OCI-M2 (cell line): ENCODE results near the gene IGFL2.
"Not testable (repeated sequence)": the region's sequence is repeated elsewhere in the genome, so short reads cannot be mapped to it uniquely, and the experiment has no call there.

Experiments
- DNase-seq: peaks from one replicate; lab custom pipeline; 2025; ENCODE audit not compliant: unreplicated experiment; lab: John Stamatoyannopoulos, UW

Gene IGFL2

DNA sequence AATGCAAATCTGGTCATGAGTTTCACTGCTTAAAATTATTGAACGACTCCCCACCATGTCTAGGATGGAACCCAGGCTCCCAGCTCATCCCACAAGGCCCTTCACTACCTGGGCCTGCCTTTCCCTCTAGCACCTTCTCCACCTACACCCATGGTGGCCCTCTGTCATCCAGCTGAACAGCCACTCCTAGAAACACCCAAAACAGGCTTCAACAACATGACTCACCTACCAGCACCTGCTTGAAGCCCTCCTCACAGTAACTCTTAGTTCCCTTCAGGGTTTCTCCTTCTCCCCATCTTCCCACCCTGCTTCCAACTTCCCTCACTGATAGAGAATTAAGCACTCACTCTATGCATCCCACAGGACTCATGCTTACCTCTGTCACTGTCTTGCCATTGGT lies 6.6 kb upstream of the IGFL2 start:
- no peak for DNase-seq

- DNase-seq = no peak
These were observed 5.7 kb upstream of the IGFL2 start for GRCh38 chr19:46142294-46142693.

- DNase-seq = no peak
These were observed 3.3 kb upstream of the IGFL2 start for GRCh38 chr19:46144756-46145155.

DNA sequence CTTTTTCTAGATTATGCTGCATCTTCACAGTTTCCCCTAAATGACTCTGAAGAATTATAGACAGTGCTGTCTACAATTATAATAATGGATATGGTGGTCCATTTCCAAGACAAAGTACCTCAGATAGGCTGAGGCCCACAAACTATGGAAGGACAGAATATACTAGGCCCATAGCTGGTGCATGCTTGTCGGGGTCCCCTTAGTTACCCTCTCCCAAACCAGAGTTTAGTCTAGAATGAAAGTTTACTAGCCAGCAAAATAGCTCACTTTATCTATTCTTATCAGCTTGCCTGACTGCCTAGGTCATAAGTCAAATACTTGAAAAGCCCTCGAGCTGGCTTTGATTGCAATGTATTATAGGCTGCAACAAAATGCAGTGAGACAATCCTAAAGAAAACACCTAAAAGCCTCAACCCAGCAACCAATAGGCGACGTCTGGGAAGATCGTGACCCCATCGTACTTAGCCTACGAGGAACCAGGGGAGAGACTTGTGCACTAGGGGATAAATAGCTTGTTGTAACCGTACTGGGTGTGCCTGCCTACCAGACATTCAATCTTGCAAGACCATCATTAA lies 785 bp upstream of the IGFL2 start:
- no peak for DNase-seq

- DNase-seq = no peak
These were observed 2.6 kb downstream of the IGFL2 start for GRCh38 chr19:46150606-46151005.

GRCh38 chr19:46155237-46155636 lies 7.2 kb downstream of the IGFL2 start:
- no peak for DNase-seq

- DNase-seq = no peak
These were observed 11.6 kb downstream of the IGFL2 start for GRCh38 chr19:46159418-46160232.

DNA sequence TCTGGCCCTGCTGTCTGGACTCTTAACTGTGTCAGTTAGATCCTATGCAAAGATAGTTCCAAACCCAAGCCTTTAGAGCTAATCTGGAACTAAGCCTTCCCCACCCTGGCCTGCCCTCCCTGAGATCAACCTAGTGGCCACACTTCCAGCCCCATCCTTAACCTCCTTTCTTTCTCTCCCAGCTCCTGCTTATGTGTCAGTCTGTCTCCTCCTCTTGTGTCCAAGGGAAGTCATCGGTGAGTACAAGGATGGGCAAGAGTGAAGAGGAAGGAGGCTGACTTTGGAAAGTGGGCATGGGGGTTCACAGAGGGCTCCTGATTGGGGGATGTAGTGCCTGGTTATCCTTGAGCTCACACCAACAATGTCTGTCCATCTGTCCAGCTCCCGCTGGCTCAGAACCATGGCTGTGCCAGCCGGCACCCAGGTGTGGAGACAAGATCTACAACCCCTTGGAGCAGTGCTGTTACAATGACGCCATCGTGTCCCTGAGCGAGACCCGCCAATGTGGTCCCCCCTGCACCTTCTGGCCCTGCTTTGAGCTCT lies 12.3 kb downstream of the IGFL2 start:
- no peak for DNase-seq

DNA sequence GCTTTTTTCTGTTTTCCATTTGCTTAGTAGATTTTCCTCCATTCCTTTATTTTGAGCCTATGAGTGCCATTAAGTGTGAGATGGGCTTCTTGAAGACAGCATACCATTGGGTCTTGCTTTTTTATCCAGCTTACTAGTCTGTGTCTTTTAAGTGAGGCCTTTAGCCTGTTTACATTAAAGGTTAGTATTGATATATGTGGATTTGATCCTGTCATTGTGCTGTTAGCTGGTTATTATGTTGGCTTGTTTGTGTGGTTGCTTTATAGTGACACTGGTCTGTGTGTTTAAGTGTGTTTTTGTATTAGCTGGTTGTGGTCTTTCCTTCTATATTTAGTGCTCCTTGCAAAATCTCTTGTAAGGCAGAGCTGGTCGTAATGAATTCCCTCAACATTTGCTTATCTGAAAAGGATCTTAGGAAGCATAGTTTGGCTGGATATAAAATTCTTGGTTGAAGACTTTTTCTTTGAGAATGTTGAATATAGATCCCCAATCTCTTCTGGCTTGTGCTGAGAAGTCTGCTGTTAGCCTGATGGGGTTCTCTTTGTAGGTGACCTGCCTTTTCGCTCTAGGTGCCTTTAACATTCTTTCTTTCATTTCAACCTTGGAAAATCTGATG lies 13.7 kb downstream of the IGFL2 start:
- not testable (repeated sequence) for DNase-seq

GRCh38 chr19:46162731-46163130 lies 14.7 kb downstream of the IGFL2 start:
- DNase-seq = no peak

GRCh38 chr19:46173886-46174480 lies 25.9 kb downstream of the IGFL2 start:
- no peak for DNase-seq

DNA sequence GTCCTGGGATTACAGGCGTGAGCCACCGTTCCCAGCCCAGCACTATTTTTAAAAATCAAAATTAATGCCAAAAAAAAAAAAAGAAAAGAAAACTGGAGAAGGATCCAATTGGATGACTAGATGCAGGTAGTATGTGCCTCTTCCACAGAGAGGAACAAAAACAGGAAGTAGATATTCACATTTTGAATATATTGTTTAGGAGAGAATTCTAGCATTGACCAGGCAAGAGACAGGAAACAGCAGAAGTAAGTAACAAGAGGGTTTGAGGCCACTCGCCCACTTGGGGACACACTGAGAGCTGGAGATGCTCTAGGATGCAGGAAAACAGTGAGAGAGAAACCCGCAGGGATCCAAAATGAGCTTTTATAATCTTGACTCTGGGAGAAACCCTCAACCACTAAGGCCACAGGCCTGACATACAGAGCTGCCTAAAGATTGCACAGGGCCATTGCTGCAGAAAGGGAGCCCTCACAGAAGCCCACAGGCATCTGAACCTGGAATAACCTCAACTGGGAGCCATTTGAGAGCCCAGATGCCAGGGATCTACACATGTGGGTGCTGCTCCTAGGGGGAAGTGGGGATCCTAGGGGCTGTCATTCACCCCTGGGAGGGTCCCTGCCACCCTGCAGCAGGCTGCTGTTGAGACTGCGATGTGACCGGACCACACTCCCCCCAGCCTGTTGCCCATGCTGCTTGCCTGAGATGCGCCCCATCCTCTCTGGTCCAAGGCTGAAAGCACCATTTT lies 28.2 kb downstream of the IGFL2 start:
- no peak for DNase-seq

DNA sequence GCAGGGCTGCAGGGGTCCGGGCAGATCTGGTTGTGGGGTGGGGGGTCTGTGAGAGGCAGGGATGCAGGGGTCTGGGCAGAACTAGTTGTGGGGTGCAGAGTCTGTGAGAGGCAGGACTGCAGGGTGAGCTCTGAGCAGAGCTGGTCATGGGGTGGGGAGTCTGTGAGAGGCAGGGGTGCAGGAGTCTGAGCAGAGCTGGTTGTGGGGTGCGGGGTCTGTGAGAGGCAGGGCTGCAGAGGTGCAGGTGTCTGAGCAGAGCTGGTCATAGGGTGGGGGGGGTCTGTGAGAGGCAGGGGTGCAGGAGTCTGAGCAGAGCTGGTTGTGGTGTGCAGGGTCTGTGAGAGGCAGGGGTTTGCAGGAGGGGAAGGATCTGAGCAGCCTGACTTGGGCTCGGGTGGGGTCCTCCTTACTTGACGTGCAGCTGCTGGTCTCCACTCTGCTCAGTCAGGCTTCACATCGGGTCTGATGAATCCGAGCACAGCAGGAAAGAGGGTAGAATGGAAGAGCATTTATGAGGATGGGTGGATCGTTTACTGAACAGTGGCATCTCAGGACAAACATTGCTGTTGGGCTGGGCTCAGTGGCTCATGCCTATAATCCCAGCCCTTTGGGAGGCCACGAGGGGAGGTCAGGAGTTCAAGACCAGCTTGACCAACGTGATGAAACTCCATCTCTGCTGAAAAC lies 31.2 kb downstream of the IGFL2 start:
- DNase-seq = no peak

GRCh38 chr19:46180701-46181387 lies 32.8 kb downstream of the IGFL2 start:
- DNase-seq = no peak

GRCh38 chr19:46181388-46181779 lies 33.3 kb downstream of the IGFL2 start:
- DNase-seq = no peak

- DNase-seq = no peak
These were observed 34.4 kb downstream of the IGFL2 start for GRCh38 chr19:46182476-46182875.

GRCh38 chr19:46184775-46185710 lies 37.0 kb downstream of the IGFL2 start:
- DNase-seq = not testable (repeated sequence)

DNA sequence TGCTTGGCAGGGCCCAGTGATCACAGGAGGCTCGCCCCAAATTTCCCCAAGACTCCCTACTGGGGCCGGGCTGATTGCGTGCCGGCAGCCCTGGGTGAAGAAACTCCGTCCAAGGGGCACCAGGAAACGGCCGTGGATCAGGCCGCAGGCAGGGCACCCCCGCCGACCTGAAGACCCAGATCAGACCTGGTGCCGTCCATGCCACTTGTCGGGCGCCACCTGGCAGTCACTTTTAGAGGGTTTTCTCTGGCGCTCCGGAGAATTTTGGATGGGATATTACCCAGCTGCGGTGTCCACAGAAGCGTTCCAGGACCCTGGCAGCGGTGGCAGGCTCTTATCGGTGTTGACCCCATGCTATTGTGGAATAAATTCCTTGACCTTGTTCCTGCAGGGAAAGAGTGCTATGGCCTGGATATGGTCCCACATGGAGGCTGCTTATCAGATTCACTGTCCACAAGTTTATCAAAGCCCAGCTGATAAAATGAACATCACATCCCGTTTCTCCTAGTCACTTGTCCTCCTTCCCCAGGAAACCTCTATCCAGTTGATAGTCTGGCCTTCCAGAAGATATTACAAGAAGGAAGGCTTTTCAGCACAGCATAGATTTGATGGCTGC lies 38.2 kb downstream of the IGFL2 start:
- no peak for DNase-seq
